HG03196 (cell line): ENCODE data around the gene PLXNA2.

Experiments used
- ATAC-seq: cut with Tn5 transposase; IDR thresholded peaks from one replicate; pipeline ENCODE4 v1.9.1; 2021; ENCODE audit not compliant: unreplicated experiment

Gene PLXNA2

DNA sequence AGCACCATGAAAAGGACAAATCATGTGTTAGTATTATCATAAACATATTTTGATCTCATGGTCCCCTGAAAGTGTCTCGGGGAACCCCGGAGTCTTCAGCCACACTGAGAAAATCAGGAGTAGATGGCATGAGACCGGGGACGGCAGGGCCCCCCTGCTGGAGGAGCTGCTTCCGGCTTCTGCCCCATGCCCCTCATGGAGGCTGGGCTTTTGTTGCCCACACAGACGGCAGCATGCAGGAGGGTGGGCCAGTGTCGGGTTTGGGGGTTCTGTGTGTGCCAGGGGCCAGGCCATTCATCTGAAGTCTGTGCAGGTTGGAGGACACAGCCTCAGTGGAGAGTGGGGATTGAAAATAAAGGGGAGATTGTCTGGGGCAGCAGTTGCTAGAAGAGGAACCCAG lies 258.2 kb downstream of the PLXNA2 start:
- no peak for ATAC-seq

DNA sequence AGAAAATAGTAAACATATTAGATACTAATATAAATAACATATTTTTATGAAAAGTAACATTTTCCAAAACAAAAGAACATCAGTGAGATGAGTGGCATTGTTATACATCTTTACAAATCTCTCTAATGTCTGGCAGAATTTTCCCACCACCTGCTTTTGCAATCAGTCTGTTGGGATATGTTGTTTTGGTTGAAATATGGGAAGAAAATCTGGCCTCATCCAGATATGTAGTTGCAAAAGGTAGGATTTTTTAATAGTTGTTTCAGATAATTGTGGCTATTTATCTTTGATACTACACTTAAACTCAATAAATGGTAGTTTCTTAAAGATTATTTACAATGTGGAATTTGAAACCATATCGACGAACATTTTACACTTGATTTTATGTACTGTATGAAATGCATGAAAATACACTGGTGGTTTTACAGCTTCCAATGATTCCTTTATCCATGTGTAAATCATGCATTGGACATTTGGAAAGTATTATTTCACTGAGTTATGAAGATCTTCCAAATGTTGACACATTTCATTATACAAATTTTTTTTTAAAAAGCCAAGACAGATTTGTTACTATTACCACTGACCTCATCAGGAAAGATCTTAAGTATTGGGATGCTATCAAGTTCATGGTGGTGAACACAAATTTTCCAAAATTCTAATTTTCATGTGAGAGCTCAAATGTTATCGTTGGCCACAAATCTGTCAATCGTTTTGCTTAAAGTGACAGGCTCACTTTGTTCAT lies 259.2 kb downstream of the PLXNA2 start:
- ATAC-seq = no peak

DNA sequence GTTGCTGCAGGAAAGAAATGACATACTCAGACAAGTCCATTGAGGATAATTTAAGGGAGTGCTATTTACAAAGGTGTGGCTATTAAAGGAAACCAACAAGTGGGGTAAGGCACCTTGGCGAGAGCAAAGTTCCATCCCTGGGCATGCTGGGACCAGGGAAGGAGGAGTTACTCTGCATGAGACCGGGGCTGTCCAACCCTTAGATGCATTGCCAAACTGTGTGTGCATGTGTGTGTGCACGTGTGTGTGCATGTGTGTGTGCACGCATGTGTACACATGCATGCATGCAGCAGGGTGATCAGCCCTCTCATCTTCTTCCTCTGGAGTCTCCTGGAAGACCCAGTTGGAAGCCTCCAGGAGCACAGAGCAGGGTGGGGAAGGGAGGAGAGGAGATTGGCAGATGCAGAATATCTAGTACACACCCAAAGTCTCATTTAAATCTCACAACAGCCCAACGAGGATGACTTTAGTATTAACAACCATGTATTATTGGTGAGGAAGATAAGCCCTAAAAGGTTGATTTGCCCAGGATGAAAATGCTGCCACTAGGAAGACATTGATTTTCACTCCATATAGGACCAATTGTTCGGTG lies 261.0 kb downstream of the PLXNA2 start:
- no peak for ATAC-seq

DNA sequence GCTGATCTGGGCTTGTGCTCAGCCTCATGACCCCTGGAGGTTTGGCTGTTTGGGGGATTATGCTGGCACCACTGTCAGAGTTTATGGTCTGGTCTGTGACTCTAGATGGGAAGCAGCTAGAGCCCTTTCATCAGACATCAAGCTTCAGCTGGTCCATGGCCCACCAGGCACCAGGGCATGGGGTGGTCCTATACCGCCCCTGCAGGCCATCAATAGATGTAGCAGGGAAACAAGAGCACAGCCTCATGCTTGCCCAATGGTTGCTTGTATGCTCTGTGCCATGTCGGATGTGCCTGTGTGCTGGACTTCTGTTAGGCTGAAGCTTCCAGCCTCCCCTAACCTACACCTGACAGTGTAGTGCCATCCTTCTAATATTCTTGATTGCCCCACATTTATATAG lies 262.2 kb downstream of the PLXNA2 start:
- no peak for ATAC-seq

DNA sequence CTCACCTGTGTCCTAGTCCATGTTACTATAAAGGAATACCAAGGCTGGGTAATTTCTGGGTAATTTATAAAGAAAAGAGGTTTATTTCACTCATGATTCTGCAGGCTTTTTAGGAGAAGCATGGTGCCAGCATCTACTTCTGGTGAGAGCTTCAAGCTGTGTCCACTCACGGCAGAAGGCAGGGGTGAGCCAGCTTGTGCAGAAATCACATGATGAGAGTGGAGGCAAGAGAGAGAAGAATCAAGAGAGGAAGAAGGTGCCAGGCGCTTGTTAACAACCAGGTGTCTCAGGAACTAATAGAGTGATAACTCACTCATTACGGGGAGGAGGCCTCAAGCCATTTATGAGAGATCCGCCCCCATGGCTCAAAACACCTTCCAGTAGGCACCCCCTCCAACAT lies 265.7 kb downstream of the PLXNA2 start:
- no peak for ATAC-seq

DNA sequence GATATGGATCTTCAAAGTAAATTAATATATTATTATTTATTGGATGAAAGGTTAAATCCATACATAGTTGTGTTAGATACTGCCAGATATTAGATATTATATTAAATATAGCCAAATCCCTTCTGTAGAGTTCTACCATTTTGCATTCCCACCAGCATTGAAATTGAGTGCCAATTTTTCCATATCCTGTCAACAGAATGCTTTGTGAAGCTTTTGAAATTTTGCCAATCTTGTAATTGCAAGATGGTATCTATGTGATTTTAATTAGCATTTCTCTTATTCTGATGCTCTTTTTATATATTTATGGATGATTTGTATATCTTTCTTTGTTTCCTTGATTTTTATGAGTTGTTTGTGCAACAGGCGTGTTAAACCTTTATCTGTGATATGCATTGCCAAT lies 266.3 kb downstream of the PLXNA2 start:
- ATAC-seq = no peak

DNA sequence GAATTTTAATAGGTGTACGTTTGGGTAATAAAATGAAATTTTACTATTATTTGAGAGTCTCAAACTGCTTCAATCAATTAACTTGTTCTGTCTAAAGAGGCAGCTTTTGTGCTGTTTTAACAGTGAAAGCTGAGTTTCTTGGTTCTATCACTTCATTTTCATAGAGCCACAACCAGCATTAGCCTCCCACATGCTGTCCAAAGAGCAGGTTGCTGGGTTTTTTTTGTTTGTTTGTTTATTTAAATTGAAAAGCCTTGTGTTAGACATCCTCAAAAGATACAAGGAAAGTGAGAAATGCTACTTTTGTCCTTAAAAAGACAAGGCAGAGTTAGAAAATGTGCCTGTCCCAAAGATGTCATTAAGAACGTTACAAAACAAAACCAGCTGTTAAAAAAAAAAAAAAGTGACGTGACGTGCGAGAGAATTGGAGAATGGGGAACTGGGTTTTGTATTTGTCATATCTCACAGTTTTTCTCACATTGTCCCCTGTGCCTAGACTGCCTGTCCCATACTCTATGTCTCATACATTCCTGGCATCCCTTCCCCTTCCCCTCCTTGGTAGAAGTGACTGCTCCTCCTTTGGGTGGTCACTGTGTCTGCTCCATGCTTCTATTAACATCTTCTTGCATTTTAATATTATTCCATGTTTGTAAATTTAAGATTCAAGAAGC lies 270.2 kb downstream of the PLXNA2 start:
- no peak for ATAC-seq

DNA sequence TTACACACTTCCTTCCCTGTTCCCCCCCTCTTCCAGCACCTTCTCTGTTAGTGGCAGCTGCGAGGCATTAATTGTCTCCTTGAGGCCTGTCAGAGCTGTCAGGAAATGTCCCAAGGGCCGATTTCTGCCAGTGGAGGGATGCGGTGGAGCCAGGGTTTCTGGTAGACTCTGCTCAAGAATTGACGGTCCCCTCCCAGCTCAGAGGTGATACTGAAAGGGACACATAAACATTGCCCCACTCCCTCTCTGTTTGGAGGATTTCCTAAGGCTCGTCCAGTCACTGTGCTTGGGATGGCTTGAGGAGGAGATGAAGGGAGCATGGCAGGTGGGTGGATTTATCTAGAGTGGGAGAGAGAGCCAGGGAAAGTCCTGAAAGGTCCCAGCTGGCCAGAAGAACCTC lies 271.8 kb downstream of the PLXNA2 start:
- ATAC-seq = no peak
